BLaER1 treated with 17β-estradiol and CSF1 and Interleukin-3, amounts not matched to agents 10 nM and 100 nM (cell line): ENCODE measurements around the gene GALNT9.
A peak's percentile ranks its signal among the peaks of the same experiment; 100 is the strongest.

ENCODE experiments used
- H3K27ac ChIP-seq, 11 experiments: shearing (Covaris generic); formaldehyde crosslinking; 2 replicates each; pipeline ENCODE4 v1.8.1; 2022
- H3K27me3 ChIP-seq, 11 experiments: shearing (Covaris generic); formaldehyde crosslinking; 2 replicates each; pipeline ENCODE4 v1.8.1; 2022
- H3K36me3 ChIP-seq, 11 experiments: shearing (Covaris generic); formaldehyde crosslinking; 2 replicates each; pipeline ENCODE4 v1.8.1; 2022
- H3K4me1 ChIP-seq, 10 experiments: shearing (Covaris generic); formaldehyde crosslinking; 2 replicates each; pipeline ENCODE4 v1.8.1; 2022
- H3K4me2 ChIP-seq, 11 experiments: shearing (Covaris generic); formaldehyde crosslinking; 2 replicates each; pipeline ENCODE4 v1.8.1; 2022
- H3K4me3 ChIP-seq, 10 experiments: shearing (Covaris generic); formaldehyde crosslinking; 2 replicates each; pipeline ENCODE4 v1.8.1; 2022
- H3K9ac ChIP-seq, 11 experiments: shearing (Covaris generic); formaldehyde crosslinking; 2 replicates each; pipeline ENCODE4 v1.8.1; 2022
- H3K9me3 ChIP-seq, 11 experiments: shearing (Covaris generic); formaldehyde crosslinking; replicated peaks in 1 of 11; 2 replicates each; pipeline ENCODE4 v1.8.1; 2022
- H4K20me1 ChIP-seq, 11 experiments: shearing (Covaris generic); formaldehyde crosslinking; 2 replicates each; pipeline ENCODE4 v1.8.1; 2022
- Cebpa-rat ChIP-seq, 11 experiments: shearing (Covaris generic); IDR thresholded peaks; 2 replicates each; pipeline ENCODE4 v1.8.1; 2022

Gene GALNT9

GRCh38 chr12:132229926-132230325, 99.5 kb downstream of the GALNT9 start:
- no peaks in the 10 kb centered on the region for H3K36me3 ChIP-seq
- H3K9me3 ChIP-seq: peaks cover 0 to 6% (median 0%) of the 10 kb centered on the region in 11 experiments; a peak in 7 of 22 replicates
- peaks cover 22 to 46% (median 40%) of the 10 kb centered on the region in 10 experiments for H3K4me1 ChIP-seq
- no peaks in the 10 kb centered on the region for H4K20me1 ChIP-seq
- H3K4me3 ChIP-seq: no peak overlapping the region
- TF ChIP-seq Cebpa-rat (IDR thresholded peaks at IDR 0.05): no peak
- H3K9ac ChIP-seq: no peak overlapping the region
- peaks cover 0 to 8% (median under 1%) of the 10 kb centered on the region in 11 experiments; a peak in 9 of 22 replicates for H3K27me3 ChIP-seq
- H3K4me2 ChIP-seq: no peak overlapping the region
- 0 out of 22 replicates have a peak overlapping the region, but pooled peaks of 1 of the 11 experiments have one; percentile 12 for H3K27ac ChIP-seq

GRCh38 chr12:132229193-132229760, 100.1 kb downstream of the GALNT9 start:
- H3K27me3 ChIP-seq: peaks cover 0 to 8% (median 0%) of the 10 kb centered on the region in 11 experiments; a peak in 4 of 22 replicates
- peak overlapping the region in 10 of 11 experiments; percentile 86 to 100 (median 97); a peak in 20 of 22 replicates for H3K4me2 ChIP-seq
- peak overlapping the region in 3 of 11 experiments; percentile 11 to 69 (median 60); a peak in 2 of 22 replicates for H3K9ac ChIP-seq
- H3K4me3 ChIP-seq: no peak overlapping the region
- no peak for TF ChIP-seq Cebpa-rat (IDR thresholded peaks at IDR 0.05)
- no peaks in the 10 kb centered on the region for H4K20me1 ChIP-seq
- H3K36me3 ChIP-seq: no peaks in the 10 kb centered on the region
- peaks cover 22 to 51% (median 40%) of the 10 kb centered on the region in 10 experiments for H3K4me1 ChIP-seq
- H3K27ac ChIP-seq: peak overlapping the region in 5 of 11 experiments; percentile 5 to 79 (median 65); a peak in 6 of 22 replicates
- peaks cover 0 to 9% (median 0%) of the 10 kb centered on the region in 11 experiments; a peak in 7 of 22 replicates for H3K9me3 ChIP-seq

- H3K4me1 ChIP-seq: peaks cover 22 to 51% (median 40%) of the 10 kb centered on the region in 10 experiments
- H3K36me3 ChIP-seq: no peaks in the 10 kb centered on the region
- no peak for TF ChIP-seq Cebpa-rat (IDR thresholded peaks at IDR 0.05)
- peak overlapping the region in 9 of 11 experiments; percentile 55 to 79 (median 66); a peak in 18 of 22 replicates for H3K27ac ChIP-seq
- no peaks in the 10 kb centered on the region for H4K20me1 ChIP-seq
- peak overlapping the region; percentile 27 to 64 (median 48); a peak in 17 of 20 replicates for H3K4me3 ChIP-seq
- H3K27me3 ChIP-seq: peaks cover 0 to 8% (median 0%) of the 10 kb centered on the region in 11 experiments; a peak in 4 of 22 replicates
- peak overlapping the region; percentile 86 to 100 (median 97) for H3K4me2 ChIP-seq
- peak overlapping the region; percentile 2 to 73 (median 68); a peak in 20 of 22 replicates for H3K9ac ChIP-seq
- H3K9me3 ChIP-seq: peaks cover 0 to 9% (median 0%) of the 10 kb centered on the region in 11 experiments; a peak in 7 of 22 replicates
Measured at GRCh38 chr12:132228476-132229192, 100.8 kb downstream of the GALNT9 start.

GRCh38 chr12:132227782-132228475, 101.5 kb downstream of the GALNT9 start:
- Histone ChIP-seq H3K36me3 (no peaks in the 10 kb centered on the region), H3K4me3 (peak overlapping the region; percentile 27 to 64 (median 48); a peak in 18 of 20 replicates), H3K27me3 (peaks cover 0 to 8% (median 0%) of the 10 kb centered on the region in 11 experiments; a peak in 4 of 22 replicates), H3K27ac (peak overlapping the region in 9 of 11 experiments; percentile 55 to 79 (median 66); a peak in 18 of 22 replicates), H3K9ac (peak overlapping the region; percentile 2 to 73 (median 68); a peak in 20 of 22 replicates), H4K20me1 (no peaks in the 10 kb centered on the region), H3K4me2 (peak overlapping the region; percentile 86 to 100 (median 97)), H3K9me3 (peaks cover 0 to 9% (median 0%) of the 10 kb centered on the region in 11 experiments; a peak in 7 of 22 replicates), H3K4me1 (peaks cover 24 to 53% (median 42%) of the 10 kb centered on the region in 10 experiments)
- TF ChIP-seq Cebpa-rat (IDR thresholded peaks at IDR 0.05): no peak

- Histone ChIP-seq H3K9me3 (peaks cover 0 to 9% (median 0%) of the 10 kb centered on the region in 11 experiments; a peak in 7 of 22 replicates), H3K27ac (peak overlapping the region in 8 of 11 experiments; percentile 37 to 79 (median 66); a peak in 16 of 22 replicates), H3K27me3 (peaks cover 0 to 8% (median 0%) of the 10 kb centered on the region in 11 experiments; a peak in 4 of 22 replicates), H3K4me3 (peak overlapping the region in 2 of 10 experiments; percentile 46 to 50; a peak in 1 of 20 replicates), H3K4me1 (peaks cover 31 to 60% (median 48%) of the 10 kb centered on the region in 10 experiments), H4K20me1 (no peaks in the 10 kb centered on the region), H3K4me2 (peak overlapping the region; percentile 86 to 100 (median 97)), H3K9ac (peak overlapping the region in 8 of 11 experiments; percentile 25 to 73 (median 68); a peak in 12 of 22 replicates), H3K36me3 (no peaks in the 10 kb centered on the region)
- TF ChIP-seq Cebpa-rat (IDR thresholded peaks at IDR 0.05): no peak
Measured at GRCh38 chr12:132227118-132227517, 102.3 kb downstream of the GALNT9 start.

GRCh38 chr12:132226604-132227003, 102.8 kb downstream of the GALNT9 start:
- no peaks in the 10 kb centered on the region for H4K20me1 ChIP-seq
- peaks cover 0 to 9% (median 0%) of the 10 kb centered on the region in 11 experiments; a peak in 7 of 22 replicates for H3K9me3 ChIP-seq
- H3K36me3 ChIP-seq: no peaks in the 10 kb centered on the region
- peak overlapping the region in 8 of 11 experiments; percentile 37 to 79 (median 66); a peak in 15 of 22 replicates for H3K27ac ChIP-seq
- H3K4me2 ChIP-seq: peak overlapping the region; percentile 86 to 100 (median 97); a peak in 21 of 22 replicates
- TF ChIP-seq Cebpa-rat (IDR thresholded peaks at IDR 0.05): no peak
- H3K9ac ChIP-seq: peak overlapping the region in 6 of 11 experiments; percentile 25 to 73 (median 68); a peak in 3 of 22 replicates
- H3K27me3 ChIP-seq: peaks cover 0 to 8% (median 0%) of the 10 kb centered on the region in 11 experiments; a peak in 4 of 22 replicates
- no peak overlapping the region for H3K4me3 ChIP-seq
- H3K4me1 ChIP-seq: peaks cover 31 to 65% (median 53%) of the 10 kb centered on the region in 10 experiments

- no peak for TF ChIP-seq Cebpa-rat (IDR thresholded peaks at IDR 0.05)
- Histone ChIP-seq H3K27ac (peak overlapping the region in 9 of 11 experiments; percentile 4 to 79 (median 63); a peak in 17 of 22 replicates), H3K9me3 (peaks cover 0 to 13% (median 5%) of the 10 kb centered on the region in 11 experiments; a peak in 12 of 22 replicates), H3K4me2 (0 out of 22 replicates have a peak overlapping the region, but pooled peaks of 1 of the 11 experiments have one; percentile 96), H3K36me3 (no peaks in the 10 kb centered on the region), H3K27me3 (peaks cover 0 to 8% (median 0%) of the 10 kb centered on the region in 11 experiments; a peak in 4 of 22 replicates), H4K20me1 (no peaks in the 10 kb centered on the region), H3K9ac (peak overlapping the region in 1 of 11 experiments; percentile 9; a peak in 1 of 22 replicates), H3K4me3 (no peak overlapping the region), H3K4me1 (peaks cover 32 to 72% (median 60%) of the 10 kb centered on the region in 10 experiments)
Measured at GRCh38 chr12:132225214-132225613, 104.2 kb downstream of the GALNT9 start.

GRCh38 chr12:132224484-132224883, 104.9 kb downstream of the GALNT9 start:
- Histone ChIP-seq H3K36me3 (no peaks in the 10 kb centered on the region), H3K4me3 (no peak overlapping the region), H3K9me3 (peaks cover 0 to 15% (median 5%) of the 10 kb centered on the region in 11 experiments; a peak in 12 of 22 replicates), H4K20me1 (no peaks in the 10 kb centered on the region), H3K27ac (peak overlapping the region in 8 of 11 experiments; percentile 37 to 79 (median 64); a peak in 17 of 22 replicates), H3K4me1 (peaks cover 39 to 79% (median 66%) of the 10 kb centered on the region in 10 experiments), H3K9ac (no peak overlapping the region), H3K27me3 (peaks cover 0 to 8% (median 0%) of the 10 kb centered on the region in 11 experiments; a peak in 4 of 22 replicates), H3K4me2 (no peak overlapping the region)
- TF ChIP-seq Cebpa-rat (IDR thresholded peaks at IDR 0.05): no peak
